ENCODE data around the gene GSTM1. TPM values are rescaled to one million over a fixed set of nuclear protein-coding genes. Genes with fewer than 3 reads are reported as not detected.

Gene GSTM1
- total RNA-seq, 1 donor from 2014 or later = 37.3 TPM

- TF ChIP-seq CTCF (conservative IDR thresholded peaks at IDR 0.05) = no peak
- DNase-seq (ENCODE audit: extremely low spot score, unreplicated experiment) = no peak
- no peaks in the 10 kb centered on the region for H3K36me3 Mint-ChIP-seq
- no peaks in the 10 kb centered on the region for H3K27me3 Mint-ChIP-seq
- H3K27ac Mint-ChIP-seq = no peak overlapping the region
- no peaks in the 10 kb centered on the region for H3K9me3 Mint-ChIP-seq
- peaks cover 4% of the 10 kb centered on the region for H3K4me1 Mint-ChIP-seq (ENCODE audit: unreplicated experiment)
- H3K4me3 Mint-ChIP-seq = no peak overlapping the region
Observed at GRCh38 chr1:109716121-109716520, 28.5 kb downstream of the GSTM1 start.

GRCh38 chr1:109716570-109717090 lies 29.0 kb downstream of the GSTM1 start:
- Mint-ChIP-seq H3K4me3 (no peak overlapping the region), H3K27ac (no peak overlapping the region), H3K27me3 (no peaks in the 10 kb centered on the region), H3K4me1 (ENCODE audit: unreplicated experiment) (peaks cover 4% of the 10 kb centered on the region), H3K36me3 (no peaks in the 10 kb centered on the region), H3K9me3 (no peaks in the 10 kb centered on the region)
- DNase-seq (ENCODE audit: extremely low spot score, unreplicated experiment) = no peak
- no peak for TF ChIP-seq CTCF (conservative IDR thresholded peaks at IDR 0.05)

GRCh38 chr1:109717729-109718128 lies 30.1 kb downstream of the GSTM1 start:
- H3K27ac Mint-ChIP-seq = no peak overlapping the region
- TF ChIP-seq CTCF (conservative IDR thresholded peaks at IDR 0.05) = no peak
- no peak overlapping the region for H3K4me3 Mint-ChIP-seq
- no peaks in the 10 kb centered on the region for H3K36me3 Mint-ChIP-seq
- DNase-seq (ENCODE audit: extremely low spot score, unreplicated experiment) = no peak
- H3K9me3 Mint-ChIP-seq = no peaks in the 10 kb centered on the region
- peaks cover 4% of the 10 kb centered on the region for H3K4me1 Mint-ChIP-seq (ENCODE audit: unreplicated experiment)
- no peaks in the 10 kb centered on the region for H3K27me3 Mint-ChIP-seq

- no peak for TF ChIP-seq CTCF (conservative IDR thresholded peaks at IDR 0.05)
- DNase-seq (ENCODE audit: extremely low spot score, unreplicated experiment) = no peak
- H3K27me3 Mint-ChIP-seq = no peaks in the 10 kb centered on the region
Observed at GRCh38 chr1:109718495-109718894, 30.9 kb downstream of the GSTM1 start.

GRCh38 chr1:109719337-109719837 lies 31.8 kb downstream of the GSTM1 start:
- H3K9me3 Mint-ChIP-seq = no peaks in the 10 kb centered on the region
- H3K4me1 Mint-ChIP-seq (ENCODE audit: unreplicated experiment) = peaks cover 4% of the 10 kb centered on the region
- no peak for TF ChIP-seq CTCF (conservative IDR thresholded peaks at IDR 0.05)
- no peak overlapping the region for H3K4me3 Mint-ChIP-seq
- H3K27ac Mint-ChIP-seq = no peak overlapping the region
- no peaks in the 10 kb centered on the region for H3K36me3 Mint-ChIP-seq
- no peak for DNase-seq (ENCODE audit: extremely low spot score, unreplicated experiment)
- no peaks in the 10 kb centered on the region for H3K27me3 Mint-ChIP-seq

More at GRCh38 chr1:109718495-109718894, 30.9 kb downstream of the GSTM1 start:
- Mint-ChIP-seq H3K4me1 (ENCODE audit: unreplicated experiment) (peaks cover 4% of the 10 kb centered on the region), H3K27ac (no peak overlapping the region), H3K9me3 (no peaks in the 10 kb centered on the region), H3K36me3 (no peaks in the 10 kb centered on the region), H3K4me3 (no peak overlapping the region)
